GM21367 (cell line): ENCODE measurements around the gene PRR30.

ENCODE experiments used
- ATAC-seq: cut with Tn5 transposase; IDR thresholded peaks from one replicate; pipeline ENCODE4 v1.9.1; 2021; ENCODE audit not compliant: unreplicated experiment

The PRR30 gene

DNA sequence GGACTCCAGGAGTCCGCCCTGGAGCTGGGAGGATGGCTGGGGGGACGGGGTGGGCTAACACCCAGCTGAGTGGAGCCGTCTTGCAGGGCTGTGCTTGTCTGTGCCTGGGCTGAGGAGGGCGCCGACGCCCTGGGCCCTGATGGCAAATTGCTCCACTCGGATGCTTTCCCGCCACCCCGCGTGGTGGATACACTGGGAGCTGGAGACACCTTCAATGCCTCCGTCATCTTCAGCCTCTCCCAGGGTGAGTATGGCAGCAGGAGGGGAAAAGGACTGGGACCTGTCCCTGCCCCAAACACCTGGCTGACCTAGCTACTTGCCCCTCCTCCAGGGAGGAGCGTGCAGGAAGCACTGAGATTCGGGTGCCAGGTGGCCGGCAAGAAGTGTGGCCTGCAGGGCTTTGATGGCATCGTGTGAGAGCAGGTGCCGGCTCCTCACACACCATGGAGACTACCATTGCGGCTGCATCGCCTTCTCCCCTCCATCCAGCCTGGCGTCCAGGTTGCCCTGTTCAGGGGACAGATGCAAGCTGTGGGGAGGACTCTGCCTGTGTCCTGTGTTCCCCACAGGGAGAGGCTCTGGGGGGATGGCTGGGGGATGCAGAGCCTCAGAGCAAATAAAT lies 39.8 kb downstream of the PRR30 start:
- ATAC-seq = no peak

DNA sequence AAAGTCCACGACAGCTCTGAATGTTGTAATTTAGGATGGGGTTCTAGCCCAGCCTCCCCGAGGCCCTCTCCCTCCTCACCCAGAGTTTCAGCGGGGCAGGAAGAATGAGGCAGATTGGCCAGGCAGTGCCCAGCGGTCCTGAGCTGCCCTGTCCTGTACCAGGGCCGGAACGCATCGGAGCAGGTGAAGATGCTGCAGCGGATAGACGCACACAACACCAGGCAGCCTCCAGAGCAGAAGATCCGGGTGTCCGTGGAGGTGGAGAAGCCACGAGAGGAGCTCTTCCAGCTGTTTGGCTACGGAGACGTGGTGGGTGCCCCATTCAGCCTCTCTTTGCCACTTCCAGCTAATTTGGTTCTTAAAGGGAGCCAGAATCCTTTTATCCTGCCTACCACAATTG lies 41.9 kb downstream of the PRR30 start:
- no peak for ATAC-seq

DNA sequence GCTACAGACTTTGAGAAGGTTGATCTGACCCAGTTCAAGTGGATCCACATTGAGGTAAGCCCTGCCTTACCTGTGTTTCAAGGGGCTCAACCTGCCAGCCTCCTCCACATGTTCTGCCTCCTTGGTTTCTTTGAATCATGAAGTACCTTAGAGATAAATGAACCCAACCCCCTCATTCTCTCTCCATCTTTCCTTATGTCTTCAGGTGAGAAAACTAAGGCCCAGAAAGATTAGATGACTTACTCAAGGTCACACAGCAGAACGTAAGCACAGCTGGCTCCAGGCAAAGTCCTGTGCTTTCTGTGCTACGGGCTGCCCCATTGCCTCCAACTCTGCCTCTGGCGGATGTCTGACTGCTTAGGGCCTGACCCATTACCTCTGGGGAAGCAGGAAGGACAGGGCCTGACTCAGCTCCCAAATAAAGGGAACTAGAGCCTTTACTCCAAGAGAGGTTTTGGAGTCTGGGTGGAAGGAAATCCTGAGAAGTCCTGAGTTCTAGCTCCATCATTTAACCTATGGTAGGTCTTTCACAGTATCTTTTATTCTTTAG lies 42.4 kb downstream of the PRR30 start:
- no peak for ATAC-seq

DNA sequence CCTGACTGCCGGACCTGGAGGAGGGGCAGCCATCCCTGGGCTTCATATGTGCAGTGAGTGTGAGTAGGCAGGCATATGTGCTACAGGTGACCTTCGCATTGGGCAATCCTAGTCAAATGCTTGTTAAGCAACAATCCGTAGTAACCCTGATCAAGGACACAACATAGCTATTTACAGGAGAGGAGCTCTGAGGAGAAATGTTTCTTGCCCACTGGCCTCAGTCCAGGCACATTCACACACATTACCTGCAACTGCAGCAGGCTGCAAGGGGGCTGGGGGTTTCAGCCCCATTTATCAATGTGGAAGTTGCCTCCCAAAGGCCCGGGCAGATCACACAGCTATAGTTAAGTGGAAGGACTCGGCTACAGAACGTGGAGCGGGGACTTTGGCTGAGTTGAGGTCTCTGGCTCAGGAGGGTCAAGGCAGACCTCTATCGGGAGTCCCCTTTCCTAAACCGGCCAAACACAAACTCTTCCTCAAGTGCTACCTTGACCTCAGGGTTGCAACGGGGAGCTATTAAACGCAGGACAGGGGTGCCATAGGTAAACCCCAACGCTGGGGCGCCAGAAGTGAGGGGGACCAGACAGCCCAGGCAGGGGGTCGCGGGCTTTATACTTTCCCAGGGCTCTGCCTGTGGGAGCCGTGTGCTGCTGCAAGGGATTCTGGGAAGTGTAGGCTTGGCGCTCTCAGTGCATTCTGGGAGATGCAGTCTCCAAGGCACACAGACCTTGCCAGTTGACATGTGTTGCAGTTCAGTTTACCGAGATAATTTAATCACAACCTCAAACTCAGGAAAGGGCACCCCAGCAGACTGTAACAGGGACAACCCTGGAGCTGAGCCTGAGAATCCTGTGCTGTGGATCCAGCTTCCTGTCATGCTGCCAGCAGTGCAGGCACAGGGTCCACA lies 43.2 kb downstream of the PRR30 start:
- ATAC-seq = no peak

DNA sequence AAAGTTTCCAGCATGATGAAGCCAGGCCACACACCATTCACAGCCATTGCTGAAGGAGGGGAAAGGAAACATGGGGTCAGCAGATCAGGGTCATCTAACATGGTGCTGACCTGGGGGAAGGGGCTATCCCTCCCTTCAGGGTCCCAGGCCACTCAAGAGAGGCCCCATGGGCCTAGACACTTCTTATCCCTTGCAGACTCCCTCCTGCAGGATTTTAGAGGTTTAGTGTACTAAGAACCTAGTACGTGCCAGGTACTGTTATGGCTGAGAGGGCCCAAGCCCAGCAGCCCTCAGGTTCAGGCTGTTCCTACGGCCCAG lies 43.8 kb downstream of the PRR30 start:
- no peak for ATAC-seq

DNA sequence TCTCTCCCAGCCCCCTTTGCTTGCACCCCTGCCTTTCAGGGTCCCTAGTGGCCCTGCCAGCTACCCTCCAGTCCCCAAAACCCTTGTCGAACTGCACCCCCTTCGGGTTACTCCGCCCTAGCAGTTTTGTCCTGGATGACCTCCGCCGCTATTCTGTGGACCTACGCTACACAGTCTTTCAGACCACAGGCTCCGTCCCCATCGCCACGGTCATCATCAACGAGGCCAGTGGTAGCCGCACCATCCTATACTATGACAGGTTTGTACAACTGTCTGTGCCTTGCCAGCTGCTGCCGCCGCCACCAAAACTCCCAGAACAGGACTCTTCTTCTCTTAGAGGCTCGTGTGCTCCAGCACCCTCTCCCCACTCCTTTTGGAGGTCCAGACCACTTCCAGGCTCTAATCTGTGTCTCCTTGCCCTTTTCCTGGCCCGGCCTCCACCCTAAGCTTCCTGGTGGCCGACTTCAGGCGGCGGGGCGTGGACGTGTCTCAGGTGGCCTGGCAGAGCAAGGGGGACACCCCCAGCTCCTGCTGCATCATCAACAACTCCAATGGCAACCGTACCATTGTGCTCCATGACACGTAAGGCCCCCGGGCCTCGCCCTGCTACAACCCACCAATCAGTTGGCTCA lies 44.7 kb downstream of the PRR30 start:
- ATAC-seq = no peak

DNA sequence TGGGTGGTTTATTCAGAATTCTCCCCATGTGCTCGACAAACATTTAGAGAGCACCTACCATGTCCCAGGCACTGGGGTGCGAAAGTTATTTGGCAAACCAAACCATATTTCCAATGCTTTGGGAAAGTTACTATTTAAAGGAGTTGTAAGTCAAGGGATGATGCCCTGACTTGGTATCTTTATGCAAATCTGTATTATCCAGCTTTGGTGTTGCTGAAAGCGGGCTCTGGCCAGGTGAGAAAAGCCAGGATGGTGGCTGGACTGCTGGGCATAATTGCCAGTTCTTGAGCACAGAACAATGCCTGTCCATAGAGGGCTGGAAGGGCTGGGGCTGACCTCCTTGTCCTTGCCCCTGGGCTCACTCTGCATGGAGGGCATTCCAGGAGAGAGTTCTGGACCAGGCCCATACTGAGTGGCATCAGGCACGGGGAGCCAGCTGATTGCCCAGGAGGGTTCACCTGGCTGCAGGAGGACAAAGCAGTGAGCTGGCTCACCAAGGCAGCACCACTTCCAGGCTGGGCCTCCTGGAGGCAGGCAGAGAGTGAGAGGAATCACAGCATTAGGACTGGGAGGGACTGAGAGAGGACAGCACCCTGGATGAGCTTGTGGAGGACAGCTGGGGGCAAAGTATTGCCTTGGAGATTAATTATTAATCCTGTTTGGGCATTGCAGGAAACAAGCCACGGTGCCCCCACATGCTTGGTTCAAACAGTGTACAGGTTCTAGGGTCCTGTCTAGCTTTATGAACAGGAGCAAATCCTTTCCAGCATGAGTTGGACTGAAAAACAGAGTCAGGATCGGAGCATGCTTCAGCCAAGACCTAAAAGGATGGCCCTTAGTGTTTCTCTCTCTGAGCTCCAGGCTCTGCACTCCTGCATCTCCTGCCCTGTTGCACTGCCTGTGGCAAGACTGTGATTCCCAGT lies 45.5 kb downstream of the PRR30 start:
- no peak for ATAC-seq

- no peak for ATAC-seq
Observed at GRCh38 chr2:27092696-27093429, 46.3 kb downstream of the PRR30 start.

DNA sequence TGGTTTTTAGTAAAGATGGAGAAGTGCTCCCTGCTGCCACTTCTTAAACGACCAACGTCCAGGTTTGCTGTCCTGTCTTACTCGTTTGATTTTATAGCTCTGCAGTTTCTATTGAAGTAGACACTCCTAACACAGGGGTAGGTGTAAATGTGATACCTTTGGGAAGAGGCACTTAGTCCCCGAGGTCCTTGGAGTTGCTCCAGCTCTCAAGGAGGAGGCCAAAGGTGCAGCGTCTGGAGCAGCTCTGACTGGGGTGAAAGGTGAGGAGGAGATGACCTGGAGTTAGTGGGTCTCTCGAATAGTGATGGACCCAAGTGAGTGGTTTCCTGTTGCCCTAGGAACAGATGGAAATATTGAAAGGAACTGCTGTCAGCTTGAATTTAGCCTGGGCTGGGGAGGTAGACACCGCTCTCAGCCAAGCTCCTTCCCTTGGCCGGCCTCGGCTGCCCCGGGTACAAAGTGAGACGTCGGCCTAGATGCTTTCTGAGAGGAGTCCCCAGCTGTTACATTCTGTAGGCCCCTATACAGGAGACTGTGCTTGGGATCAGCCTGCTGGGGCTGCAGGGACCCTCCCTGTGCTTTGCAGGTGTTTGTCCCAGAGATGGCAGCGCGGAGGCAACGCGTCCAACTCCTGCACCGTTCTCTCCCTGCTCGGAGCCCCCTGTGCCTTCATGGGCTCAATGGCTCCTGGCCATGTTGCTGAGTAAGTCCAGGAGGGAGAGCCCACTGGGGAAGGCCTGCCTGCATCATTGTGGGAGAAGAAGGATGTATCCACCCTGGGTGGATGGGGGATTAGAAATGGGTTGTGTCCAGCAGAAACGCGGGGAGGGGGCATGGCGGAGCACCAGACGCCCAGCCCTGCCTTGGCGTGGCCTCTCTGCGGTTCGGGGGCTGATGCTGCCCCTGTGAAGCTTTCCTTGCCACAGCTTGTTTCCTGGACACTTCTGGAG lies 47.2 kb downstream of the PRR30 start:
- no peak for ATAC-seq

- no peak for ATAC-seq
Observed at GRCh38 chr2:27089111-27089954, 49.9 kb downstream of the PRR30 start.

DNA sequence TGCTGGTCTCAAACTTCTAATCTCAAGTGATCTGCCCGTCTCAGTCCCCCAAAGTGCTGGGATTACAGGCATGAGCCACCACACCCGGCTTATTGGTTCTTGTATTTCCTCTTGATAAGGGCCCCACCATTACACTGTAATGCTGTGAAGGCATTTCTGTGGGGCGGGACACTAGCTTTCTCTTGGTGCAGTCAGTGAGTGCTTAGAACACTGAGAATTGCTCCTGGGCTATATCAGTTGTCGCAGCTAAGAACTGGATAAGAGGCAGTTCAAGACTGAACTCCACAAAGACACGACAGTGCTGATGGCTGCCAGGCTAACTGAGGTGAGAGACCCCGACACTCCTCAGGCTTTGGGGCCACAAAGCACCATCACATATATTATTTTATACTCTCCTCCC lies 50.6 kb downstream of the PRR30 start:
- no peak for ATAC-seq

- ATAC-seq = no peak
Observed at GRCh38 chr2:27087823-27088410, 51.3 kb downstream of the PRR30 start.
